CD8-positive, alpha-beta memory T cell (primary cell): Measurements from ENCODE around the gene DNER. TPM values are rescaled to one million over a fixed set of nuclear protein-coding genes. Genes with fewer than 3 reads are reported as not detected.

ENCODE experiments used
- CTCF ChIA-PET: fragments of 350-600 bp; sonication (Branson Sonifier 250); formaldehyde crosslinking; loops from one replicate; lab custom pipeline; 2021; ENCODE audit warnings: antibody characterized with exemption; lab: Charles Lee
- POLR2A ChIA-PET: fragments of 350-600 bp; sonication (Branson Sonifier 250); formaldehyde crosslinking; loops from one replicate; lab custom pipeline; 2021; ENCODE audit warnings: antibody characterized with exemption; lab: Charles Lee
- DNase-seq, 5 donors: peaks; one replicate each; pipeline versions ENCODE4 v3.0.0 to v3.0.0-alpha.2; 2020 to 2022; ENCODE audit warnings: mixed read lengths in 1 of 5
- H3K27ac ChIP-seq: one replicate; pipeline ENCODE4 v1.7.0; 2013; ENCODE audit warnings: low read depth, mild to moderate bottlenecking, low read length, moderate library complexity
- H3K27me3 ChIP-seq: 2 replicates; pipeline ENCODE4 v1.7.0; 2013; ENCODE audit warnings: low read length, mild to moderate bottlenecking; ENCODE audit not compliant: insufficient read depth, poor library complexity, severe bottlenecking
- H3K36me3 ChIP-seq: 2 replicates; pipeline ENCODE4 v1.7.0; 2013; ENCODE audit warnings: mild to moderate bottlenecking, low read length, moderate library complexity; ENCODE audit not compliant: insufficient read depth
- H3K4me1 ChIP-seq: 2 replicates; pipeline ENCODE4 v1.7.0; 2013; ENCODE audit warnings: mild to moderate bottlenecking, low read length, moderate library complexity; ENCODE audit not compliant: insufficient read depth
- H3K4me3 ChIP-seq: 2 replicates; pipeline ENCODE4 v1.7.0; 2013; ENCODE audit warnings: mild to moderate bottlenecking, low read length
- H3K9me3 ChIP-seq: 2 replicates; pipeline ENCODE4 v1.7.0; 2013; ENCODE audit warnings: mild to moderate bottlenecking, low read length
- H3K27ac Mint-ChIP-seq, 8 donors: one replicate each; pipeline ENCODE4 v1.8.0; 2020 to 2021; ENCODE audit warnings: mixed read lengths in 8 of 8, mild to moderate bottlenecking in 6 of 8, inconsistent platforms in 3 of 8, moderate library complexity in 3 of 8
- H3K27me3 Mint-ChIP-seq, 2 donors: one replicate each; pipeline ENCODE4 v1.8.0; 2020 to 2021; ENCODE audit warnings: mixed read lengths in 2 of 2, mild to moderate bottlenecking in 1 of 2, moderate library complexity in 1 of 2
- H3K36me3 Mint-ChIP-seq, 3 donors: one replicate each; pipeline ENCODE4 v1.8.0; 2020 to 2021; ENCODE audit warnings: mixed read lengths in 3 of 3, inconsistent platforms in 1 of 3, mild to moderate bottlenecking in 1 of 3
- H3K4me1 Mint-ChIP-seq, 3 donors: one replicate each; pipeline ENCODE4 v1.8.0; 2020 to 2021; ENCODE audit warnings: mixed read lengths in 3 of 3, inconsistent platforms in 1 of 3, mild to moderate bottlenecking in 1 of 3
- H3K4me3 Mint-ChIP-seq, 7 donors: one replicate each; pipeline ENCODE4 v1.8.0; 2020 to 2021; ENCODE audit warnings: mixed read lengths in 7 of 7, mild to moderate bottlenecking in 6 of 7, moderate library complexity in 4 of 7, inconsistent platforms in 2 of 7
- H3K9me3 Mint-ChIP-seq, 5 donors: one replicate each; pipeline ENCODE4 v1.8.0; 2020 to 2022; ENCODE audit warnings: mixed read lengths in 5 of 5, mild to moderate bottlenecking in 3 of 5, moderate library complexity in 2 of 5, inconsistent platforms in 1 of 5
- polyA plus RNA-seq: library from polyadenylated mRNA; unstranded; fragments of 300-500 nt; fragmentation: Illumina TruSeq; gene quantifications from one replicate; pipeline ENCODE4 v1.2.3, GENCODE V29; 2021
- total RNA-seq, 2 experiments: library from RNA; stranded (reverse); gene quantifications; one replicate each; pipeline ENCODE4 v1.2.3, GENCODE V29; 2021

Gene DNER
- total and polyA plus RNA-seq, 3 experiments from 2014 or later: not detected

GRCh38 chr2:229673676-229674075, 40.7 kb downstream of the DNER start:
- Histone ChIP-seq H3K27ac (no peak overlapping the region), H3K9me3 (no peaks in the 10 kb centered on the region), H3K36me3 (no peaks in the 10 kb centered on the region), H3K4me1 (no peaks in the 10 kb centered on the region), H3K4me3 (no peak overlapping the region), H3K27me3 (no peaks in the 10 kb centered on the region)
- Mint-ChIP-seq H3K27ac (no peak overlapping the region), H3K4me3 (no peak overlapping the region), H3K9me3 (peaks cover 0 to 5% (median 0%) of the 10 kb centered on the region in 5 donors), H3K4me1 (no peaks in the 10 kb centered on the region), H3K27me3 (peaks cover 40 to 54% of the 10 kb centered on the region in 2 donors), H3K36me3 (no peaks in the 10 kb centered on the region)
- DNase-seq: no peak
- ChIA-PET CTCF (no interaction called here), POLR2A (no interaction called here)

GRCh38 chr2:229672021-229672420, 42.3 kb downstream of the DNER start:
- no peaks in the 10 kb centered on the region for H3K4me1 ChIP-seq

GRCh38 chr2:229669841-229670240, 44.5 kb downstream of the DNER start:
- Mint-ChIP-seq H3K9me3 (peaks cover 0 to 6% (median 2%) of the 10 kb centered on the region in 5 donors), H3K27me3 (peaks cover 30 to 31% of the 10 kb centered on the region in 2 donors), H3K4me1 (no peaks in the 10 kb centered on the region), H3K36me3 (no peaks in the 10 kb centered on the region), H3K4me3 (no peak overlapping the region), H3K27ac (no peak overlapping the region)
- Histone ChIP-seq H3K4me3 (no peak overlapping the region), H3K4me1 (no peaks in the 10 kb centered on the region), H3K27ac (no peak overlapping the region), H3K27me3 (no peaks in the 10 kb centered on the region), H3K9me3 (no peaks in the 10 kb centered on the region), H3K36me3 (no peaks in the 10 kb centered on the region)
- POLR2A ChIA-PET: no interaction called here
- DNase-seq: no peak
- CTCF ChIA-PET: no interaction called here

More at GRCh38 chr2:229672021-229672420, 42.3 kb downstream of the DNER start:
- Mint-ChIP-seq H3K4me1 (no peaks in the 10 kb centered on the region), H3K27ac (no peak overlapping the region), H3K27me3 (peaks cover 36 to 44% of the 10 kb centered on the region in 2 donors), H3K9me3 (peaks cover 0 to 6% (median 2%) of the 10 kb centered on the region in 5 donors), H3K4me3 (no peak overlapping the region), H3K36me3 (no peaks in the 10 kb centered on the region)
- ChIA-PET POLR2A (no interaction called here), CTCF (no interaction called here)
- Histone ChIP-seq H3K4me3 (no peak overlapping the region), H3K27me3 (no peaks in the 10 kb centered on the region), H3K36me3 (no peaks in the 10 kb centered on the region), H3K9me3 (no peaks in the 10 kb centered on the region), H3K27ac (no peak overlapping the region)
- no peak for DNase-seq

- ChIA-PET POLR2A (no interaction called here), CTCF (no interaction called here)
- no peak for DNase-seq
- Mint-ChIP-seq H3K9me3 (peaks cover 0 to 6% (median 2%) of the 10 kb centered on the region in 5 donors), H3K4me3 (no peak overlapping the region), H3K36me3 (no peaks in the 10 kb centered on the region), H3K27ac (no peak overlapping the region), H3K27me3 (peaks cover 17 to 18% of the 10 kb centered on the region in 2 donors), H3K4me1 (no peaks in the 10 kb centered on the region)
- Histone ChIP-seq H3K4me3 (no peak overlapping the region), H3K27me3 (no peaks in the 10 kb centered on the region), H3K27ac (no peak overlapping the region), H3K9me3 (no peaks in the 10 kb centered on the region), H3K4me1 (no peaks in the 10 kb centered on the region), H3K36me3 (no peaks in the 10 kb centered on the region)
Observed at GRCh38 chr2:229666811-229667210, 47.5 kb downstream of the DNER start.

GRCh38 chr2:229665158-229665557, 49.2 kb downstream of the DNER start:
- no peaks in the 10 kb centered on the region for H3K4me1 Mint-ChIP-seq
- CTCF ChIA-PET: no interaction called here
- H3K4me3 ChIP-seq: no peak overlapping the region

GRCh38 chr2:229661478-229661877, 52.9 kb downstream of the DNER start:
- H3K4me1 Mint-ChIP-seq: no peaks in the 10 kb centered on the region
- Histone ChIP-seq H3K4me3 (no peak overlapping the region), H3K27ac (no peak overlapping the region), H3K36me3 (no peaks in the 10 kb centered on the region), H3K4me1 (no peaks in the 10 kb centered on the region), H3K9me3 (no peaks in the 10 kb centered on the region), H3K27me3 (no peaks in the 10 kb centered on the region)
- H3K27ac Mint-ChIP-seq: peak overlapping the region in 1 of 8 donors; percentile 11
- no peak for DNase-seq
- H3K9me3 Mint-ChIP-seq: no peaks in the 10 kb centered on the region
- H3K27me3 Mint-ChIP-seq: peaks cover 2 to 21% of the 10 kb centered on the region in 2 donors
- H3K4me3 Mint-ChIP-seq: no peak overlapping the region
- no peaks in the 10 kb centered on the region for H3K36me3 Mint-ChIP-seq
- ChIA-PET CTCF (no interaction called here), POLR2A (no interaction called here)

More at GRCh38 chr2:229665158-229665557, 49.2 kb downstream of the DNER start:
- no peak overlapping the region for H3K27ac ChIP-seq
- no peaks in the 10 kb centered on the region for H3K27me3 ChIP-seq
- POLR2A ChIA-PET: no interaction called here
- DNase-seq: no peak
- no peaks in the 10 kb centered on the region for H3K9me3 ChIP-seq
- H3K27ac Mint-ChIP-seq: no peak overlapping the region
- H3K4me1 ChIP-seq: no peaks in the 10 kb centered on the region
- peaks cover 0 to 6% (median 2%) of the 10 kb centered on the region in 5 donors for H3K9me3 Mint-ChIP-seq
- H3K36me3 Mint-ChIP-seq: no peaks in the 10 kb centered on the region
- H3K27me3 Mint-ChIP-seq: peaks cover 12 to 22% of the 10 kb centered on the region in 2 donors
- no peak overlapping the region for H3K4me3 Mint-ChIP-seq
- no peaks in the 10 kb centered on the region for H3K36me3 ChIP-seq

- H3K4me3 ChIP-seq: no peak overlapping the region
- Mint-ChIP-seq H3K27ac (peak overlapping the region in 1 of 8 donors; percentile 11), H3K36me3 (no peaks in the 10 kb centered on the region), H3K27me3 (peaks cover 2 to 21% of the 10 kb centered on the region in 2 donors), H3K4me3 (no peak overlapping the region), H3K9me3 (no peaks in the 10 kb centered on the region), H3K4me1 (no peaks in the 10 kb centered on the region)
- DNase-seq: no peak
- H3K4me1 ChIP-seq: no peaks in the 10 kb centered on the region
- POLR2A ChIA-PET: no interaction called here
- CTCF ChIA-PET: no interaction called here
- no peaks in the 10 kb centered on the region for H3K27me3 ChIP-seq
- no peak overlapping the region for H3K27ac ChIP-seq
- H3K36me3 ChIP-seq: no peaks in the 10 kb centered on the region
- no peaks in the 10 kb centered on the region for H3K9me3 ChIP-seq
Observed at GRCh38 chr2:229660951-229661350, 53.4 kb downstream of the DNER start.

- no peaks in the 10 kb centered on the region for H3K9me3 ChIP-seq
- no peak overlapping the region for H3K4me3 Mint-ChIP-seq
- H3K27me3 Mint-ChIP-seq: peaks cover 2 to 21% of the 10 kb centered on the region in 2 donors
- H3K4me1 ChIP-seq: no peaks in the 10 kb centered on the region
- CTCF ChIA-PET: no interaction called here
- no peak overlapping the region for H3K4me3 ChIP-seq
- H3K36me3 ChIP-seq: no peaks in the 10 kb centered on the region
- DNase-seq: no peak
- no peak overlapping the region for H3K27ac ChIP-seq
- no peaks in the 10 kb centered on the region for H3K4me1 Mint-ChIP-seq
- H3K27me3 ChIP-seq: no peaks in the 10 kb centered on the region
- POLR2A ChIA-PET: no interaction called here
- H3K27ac Mint-ChIP-seq: no peak overlapping the region
- H3K36me3 Mint-ChIP-seq: no peaks in the 10 kb centered on the region
- H3K9me3 Mint-ChIP-seq: no peaks in the 10 kb centered on the region
Observed at GRCh38 chr2:229660391-229660790, 54.0 kb downstream of the DNER start.
